ENCODE results near the gene POLR2F. TPM values are rescaled to one million over a fixed set of nuclear protein-coding genes. Genes with fewer than 3 reads are reported as not detected.

POLR2F gene
- total RNA-seq, 2 donors from 2014 or later: 52.5 to 110 TPM

GRCh38 chr22:37968452-37969251 is 15.2 kb downstream of the POLR2F start:
- Histone ChIP-seq H3K9me3 (no peaks in the 10 kb centered on the region), H3K27ac (no peak overlapping the region), H3K36me3 (no peaks in the 10 kb centered on the region), H3K4me3 (no peak overlapping the region), H3K27me3 (no peaks in the 10 kb centered on the region), H3K4me1 (no peaks in the 10 kb centered on the region), H3K9ac (ENCODE audit: low read depth in 2 of 2, low read length in 2 of 2) (no peak overlapping the region)
- no peak for DNase-seq
- intact Hi-C loops (cut with DNase I): no loop called here
- TF ChIP-seq, protein P1, sequence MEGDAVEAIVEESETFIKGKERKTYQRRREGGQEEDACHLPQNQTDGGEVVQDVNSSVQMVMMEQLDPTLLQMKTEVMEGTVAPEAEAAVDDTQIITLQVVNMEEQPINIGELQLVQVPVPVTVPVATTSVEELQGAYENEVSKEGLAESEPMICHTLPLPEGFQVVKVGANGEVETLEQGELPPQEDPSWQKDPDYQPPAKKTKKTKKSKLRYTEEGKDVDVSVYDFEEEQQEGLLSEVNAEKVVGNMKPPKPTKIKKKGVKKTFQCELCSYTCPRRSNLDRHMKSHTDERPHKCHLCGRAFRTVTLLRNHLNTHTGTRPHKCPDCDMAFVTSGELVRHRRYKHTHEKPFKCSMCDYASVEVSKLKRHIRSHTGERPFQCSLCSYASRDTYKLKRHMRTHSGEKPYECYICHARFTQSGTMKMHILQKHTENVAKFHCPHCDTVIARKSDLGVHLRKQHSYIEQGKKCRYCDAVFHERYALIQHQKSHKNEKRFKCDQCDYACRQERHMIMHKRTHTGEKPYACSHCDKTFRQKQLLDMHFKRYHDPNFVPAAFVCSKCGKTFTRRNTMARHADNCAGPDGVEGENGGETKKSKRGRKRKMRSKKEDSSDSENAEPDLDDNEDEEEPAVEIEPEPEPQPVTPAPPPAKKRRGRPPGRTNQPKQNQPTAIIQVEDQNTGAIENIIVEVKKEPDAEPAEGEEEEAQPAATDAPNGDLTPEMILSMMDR (IDR thresholded peaks at IDR 0.05): no peak

- H3K4me3 ChIP-seq: no peak overlapping the region
- DNase-seq: no peak
- no peak overlapping the region for H3K9ac ChIP-seq (ENCODE audit: low read depth in 2 of 2, low read length in 2 of 2)
- no peaks in the 10 kb centered on the region for H3K27me3 ChIP-seq
- no peak overlapping the region for H3K27ac ChIP-seq
- intact Hi-C loops (cut with DNase I): no loop called here
- TF ChIP-seq, protein P1 (IDR thresholded peaks at IDR 0.05): no peak
- H3K36me3 ChIP-seq: no peaks in the 10 kb centered on the region
- no peaks in the 10 kb centered on the region for H3K4me1 ChIP-seq
- H3K9me3 ChIP-seq: no peaks in the 10 kb centered on the region
Observed at GRCh38 chr22:37970864-37971263, 17.4 kb downstream of the POLR2F start.

- H3K27ac ChIP-seq: no peak overlapping the region
- no peaks in the 10 kb centered on the region for H3K27me3 ChIP-seq
- no peaks in the 10 kb centered on the region for H3K9me3 ChIP-seq
- TF ChIP-seq, protein P1 (IDR thresholded peaks at IDR 0.05): no peak
- H3K36me3 ChIP-seq: no peaks in the 10 kb centered on the region
- no peak overlapping the region for H3K4me3 ChIP-seq
- intact Hi-C loops (cut with DNase I): no loop called here
- DNase-seq: no peak
- H3K9ac ChIP-seq (ENCODE audit: low read depth in 2 of 2, low read length in 2 of 2): no peak overlapping the region
- no peaks in the 10 kb centered on the region for H3K4me1 ChIP-seq
Observed at GRCh38 chr22:37971475-37972434, 18.3 kb downstream of the POLR2F start.

GRCh38 chr22:37972527-37972926 is 19.0 kb downstream of the POLR2F start:
- Histone ChIP-seq H3K4me3 (no peak overlapping the region), H3K27me3 (no peaks in the 10 kb centered on the region), H3K27ac (no peak overlapping the region), H3K36me3 (no peaks in the 10 kb centered on the region), H3K9ac (ENCODE audit: low read depth in 2 of 2, low read length in 2 of 2) (no peak overlapping the region), H3K9me3 (no peaks in the 10 kb centered on the region), H3K4me1 (no peaks in the 10 kb centered on the region)
- intact Hi-C loops (cut with DNase I): no loop called here
- TF ChIP-seq, protein P1 (IDR thresholded peaks at IDR 0.05): no peak
- no peak for DNase-seq

DNA sequence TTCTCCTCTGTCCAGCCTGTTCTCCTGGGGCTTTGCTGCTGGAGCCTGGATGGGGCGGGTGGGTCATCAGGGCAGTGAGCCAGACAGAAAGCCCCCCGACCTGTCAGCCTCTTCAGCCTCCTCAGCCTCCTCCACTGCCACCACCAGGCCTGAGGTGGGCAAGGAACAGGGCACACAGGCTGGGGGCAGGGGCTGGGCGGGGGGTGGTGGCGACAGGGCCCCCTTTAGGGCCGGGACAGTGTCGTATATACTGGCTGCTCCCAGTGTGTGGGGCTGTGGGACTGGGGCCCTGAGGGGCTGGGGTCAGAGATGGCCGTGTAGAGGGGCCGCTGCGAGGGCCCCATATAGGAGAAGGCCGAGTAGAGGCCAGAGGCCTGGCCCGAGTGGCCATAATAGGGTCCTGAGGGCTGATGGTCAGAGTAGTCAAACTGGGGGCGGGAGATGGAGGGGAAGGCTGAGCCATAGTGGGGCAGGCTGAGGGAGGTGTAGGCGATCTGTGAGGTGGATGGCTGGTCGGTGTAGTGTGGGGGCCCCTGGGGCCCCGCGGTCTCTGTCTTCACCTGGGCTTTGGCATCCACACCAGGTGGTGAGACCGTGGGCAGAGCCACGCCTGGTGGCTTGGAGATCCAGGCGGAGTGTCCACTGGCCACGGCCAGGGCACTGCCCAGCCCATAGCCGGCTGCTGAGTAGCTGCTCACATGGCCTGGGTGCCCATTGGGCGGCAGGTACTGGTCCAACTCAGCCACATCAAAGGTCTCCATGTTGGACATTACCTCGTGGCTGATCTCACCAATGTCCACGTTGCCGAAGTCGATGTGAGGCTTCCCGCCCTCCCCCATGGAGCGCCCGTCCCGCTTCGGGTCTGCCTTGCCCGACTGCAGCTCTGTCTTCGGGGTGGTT is 20.0 kb downstream of the POLR2F start:
- Histone ChIP-seq H3K9me3 (no peaks in the 10 kb centered on the region), H3K4me1 (no peaks in the 10 kb centered on the region), H3K9ac (ENCODE audit: low read depth in 2 of 2, low read length in 2 of 2) (no peak overlapping the region), H3K36me3 (no peaks in the 10 kb centered on the region), H3K27ac (no peak overlapping the region), H3K4me3 (no peak overlapping the region), H3K27me3 (no peaks in the 10 kb centered on the region)
- no peak for DNase-seq
- TF ChIP-seq, protein P1 (IDR thresholded peaks at IDR 0.05): no peak
- intact Hi-C loops (cut with DNase I): no loop called here

Measured in colonic mucosa (tissue), 4 donors.